ENCODE results near the gene ERICH6B. TPM values are rescaled to one million over a fixed set of nuclear protein-coding genes. Genes with fewer than 3 reads are reported as not detected.

Gene ERICH6B
- total and polyA plus RNA-seq, 5 donors, result not detected

GRCh38 chr13:45598597-45598996 is 16.9 kb downstream of the ERICH6B start:
- Histone ChIP-seq H3K27me3 (ENCODE audit: control insufficient read depth, insufficient read depth) (no peaks in the 10 kb centered on the region), H3K4me3 (ENCODE audit: low read length) (no peak overlapping the region), H3K4me1 (ENCODE audit: control insufficient read depth, insufficient read depth, low read length) (no peaks in the 10 kb centered on the region), H3K9me3 (ENCODE audit: control insufficient read depth, low read length) (no peaks in the 10 kb centered on the region), H3K27ac (ENCODE audit: low read length) (no peak overlapping the region)
- ATAC-seq (no peak), DNase-seq (no peak)
- WGBS, result 87% methylated on average over 4 of the region's 4 CpGs
- intact Hi-C loops (cut with DNase I), result no loop called here

- no peaks in the 10 kb centered on the region for H3K4me1 ChIP-seq (ENCODE audit: control insufficient read depth, insufficient read depth, low read length)
- intact Hi-C loops (cut with DNase I), result no loop called here
- no peak for DNase-seq
- no peak for ATAC-seq
- no peaks in the 10 kb centered on the region for H3K27me3 ChIP-seq (ENCODE audit: control insufficient read depth, insufficient read depth)
- H3K4me3 ChIP-seq (ENCODE audit: low read length), result no peak overlapping the region
- WGBS, result 75% methylated on average over 2 of the region's 2 CpGs
- no peak overlapping the region for H3K27ac ChIP-seq (ENCODE audit: low read length)
- no peaks in the 10 kb centered on the region for H3K9me3 ChIP-seq (ENCODE audit: control insufficient read depth, low read length)
Measured at GRCh38 chr13:45596800-45597475, 18.6 kb downstream of the ERICH6B start.

- H3K4me3 ChIP-seq (ENCODE audit: low read length), result no peak overlapping the region
- intact Hi-C loops (cut with DNase I), result no loop called here
- no peaks in the 10 kb centered on the region for H3K27me3 ChIP-seq (ENCODE audit: control insufficient read depth, insufficient read depth)
- H3K9me3 ChIP-seq (ENCODE audit: control insufficient read depth, low read length), result no peaks in the 10 kb centered on the region
- no peak for DNase-seq
- no peak for ATAC-seq
- no peak overlapping the region for H3K27ac ChIP-seq (ENCODE audit: low read length)
- 45% methylated on average over 2 of the region's 2 CpGs for WGBS
- H3K4me1 ChIP-seq (ENCODE audit: control insufficient read depth, insufficient read depth, low read length), result no peaks in the 10 kb centered on the region
Measured at GRCh38 chr13:45595965-45596364, 19.6 kb downstream of the ERICH6B start.

GRCh38 chr13:45594764-45595163 is 20.8 kb downstream of the ERICH6B start:
- WGBS, result 50% methylated on average over 3 of the region's 3 CpGs
- no peaks in the 10 kb centered on the region for H3K9me3 ChIP-seq (ENCODE audit: control insufficient read depth, low read length)
- DNase-seq (no peak), ATAC-seq (no peak)
- no peak overlapping the region for H3K4me3 ChIP-seq (ENCODE audit: low read length)
- no peaks in the 10 kb centered on the region for H3K4me1 ChIP-seq (ENCODE audit: control insufficient read depth, insufficient read depth, low read length)
- intact Hi-C loops (cut with DNase I), result no loop called here
- H3K27me3 ChIP-seq (ENCODE audit: control insufficient read depth, insufficient read depth), result no peaks in the 10 kb centered on the region
- H3K27ac ChIP-seq (ENCODE audit: low read length), result no peak overlapping the region

DNA sequence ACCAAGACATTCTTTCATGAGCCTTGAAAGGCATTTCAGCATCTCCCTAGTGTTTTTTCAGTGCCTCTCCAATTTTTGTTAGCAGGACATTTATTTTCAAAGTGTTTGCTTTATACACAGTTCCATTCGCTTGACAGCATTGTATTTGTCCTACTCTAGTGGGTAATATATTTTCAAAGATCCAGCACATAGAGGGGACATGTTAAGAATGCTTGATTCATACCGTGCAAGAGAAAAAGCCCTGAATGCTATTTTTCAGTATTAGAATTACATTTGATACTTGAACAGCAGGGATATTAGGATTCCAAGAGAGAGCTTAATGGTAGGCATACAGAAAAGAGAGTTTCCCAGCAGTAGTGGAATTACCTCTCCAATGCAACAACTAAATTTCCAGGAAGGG is 21.3 kb downstream of the ERICH6B start:
- intact Hi-C loops (cut with DNase I), result no loop called here

DNA sequence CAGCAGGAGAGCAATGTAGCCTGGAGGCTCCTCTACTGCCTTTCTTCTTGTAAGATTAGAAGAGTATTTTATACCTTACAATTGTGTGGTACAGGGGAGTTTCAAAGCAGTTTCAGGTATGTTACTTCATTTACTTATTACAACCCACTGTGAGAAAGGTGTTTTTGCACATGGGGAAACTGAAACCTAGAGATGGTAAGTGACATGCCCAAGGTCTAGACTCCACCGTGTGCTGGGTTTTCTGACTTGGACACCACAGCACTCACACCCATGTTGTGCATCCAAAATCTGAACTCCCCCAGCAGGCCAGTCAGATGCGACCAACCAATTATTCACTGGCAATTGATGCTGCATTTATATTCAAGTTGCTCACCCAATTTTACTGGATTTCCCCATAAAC is 22.8 kb downstream of the ERICH6B start:
- H3K4me3 ChIP-seq (ENCODE audit: low read length), result no peak overlapping the region
- 88% methylated on average over 2 of the region's 2 CpGs for whole genome bisulfite sequencing

More for the DNA sequence above, 21.3 kb downstream of the ERICH6B start:
- no peak for ATAC-seq
- Histone ChIP-seq H3K9me3 (ENCODE audit: control insufficient read depth, low read length) (no peaks in the 10 kb centered on the region), H3K4me3 (ENCODE audit: low read length) (no peak overlapping the region), H3K27me3 (ENCODE audit: control insufficient read depth, insufficient read depth) (no peaks in the 10 kb centered on the region), H3K4me1 (ENCODE audit: control insufficient read depth, insufficient read depth, low read length) (no peaks in the 10 kb centered on the region), H3K27ac (ENCODE audit: low read length) (no peak overlapping the region)
- DNase-seq, result no peak
- 78% methylated on average over 2 of the region's 2 CpGs for WGBS

GRCh38 chr13:45590066-45590465 is 25.5 kb downstream of the ERICH6B start:
- ATAC-seq (no peak), DNase-seq (no peak)
- Histone ChIP-seq H3K9me3 (ENCODE audit: control insufficient read depth, low read length) (no peaks in the 10 kb centered on the region), H3K4me1 (ENCODE audit: control insufficient read depth, insufficient read depth, low read length) (no peaks in the 10 kb centered on the region), H3K27me3 (ENCODE audit: control insufficient read depth, insufficient read depth) (no peaks in the 10 kb centered on the region), H3K27ac (ENCODE audit: low read length) (no peak overlapping the region), H3K4me3 (ENCODE audit: low read length) (no peak overlapping the region)
- intact Hi-C loops (cut with DNase I), result no loop called here
- 82% methylated on average over 4 of the region's 4 CpGs for WGBS

More for the DNA sequence above, 22.8 kb downstream of the ERICH6B start:
- H3K27me3 ChIP-seq (ENCODE audit: control insufficient read depth, insufficient read depth), result no peaks in the 10 kb centered on the region
- intact Hi-C loops (cut with DNase I), result no loop called here
- H3K27ac ChIP-seq (ENCODE audit: low read length), result no peak overlapping the region
- no peak for ATAC-seq
- no peaks in the 10 kb centered on the region for H3K9me3 ChIP-seq (ENCODE audit: control insufficient read depth, low read length)
- no peaks in the 10 kb centered on the region for H3K4me1 ChIP-seq (ENCODE audit: control insufficient read depth, insufficient read depth, low read length)
- DNase-seq, result no peak

DNA sequence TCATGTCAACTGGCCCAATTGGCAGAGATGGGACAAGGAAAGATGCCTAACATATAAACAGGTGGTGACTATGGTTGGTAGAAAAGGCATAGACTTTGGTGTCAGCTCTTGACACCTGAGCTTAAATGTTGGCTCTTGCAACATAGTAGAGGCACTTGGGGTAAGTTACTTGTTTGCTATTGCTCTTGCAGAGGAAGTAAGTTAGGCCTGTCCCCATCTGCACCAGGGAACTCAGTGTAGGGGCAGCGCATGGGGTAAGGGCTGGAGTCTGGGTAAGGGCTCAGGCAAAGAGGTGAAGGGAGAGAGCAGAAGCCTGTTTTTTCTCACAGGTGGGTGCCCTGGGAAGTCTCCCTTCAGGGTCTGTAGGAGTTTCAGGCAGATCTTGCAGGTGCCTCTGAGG is 27.6 kb downstream of the ERICH6B start:
- no peaks in the 10 kb centered on the region for H3K4me1 ChIP-seq (ENCODE audit: control insufficient read depth, insufficient read depth, low read length)

DNA sequence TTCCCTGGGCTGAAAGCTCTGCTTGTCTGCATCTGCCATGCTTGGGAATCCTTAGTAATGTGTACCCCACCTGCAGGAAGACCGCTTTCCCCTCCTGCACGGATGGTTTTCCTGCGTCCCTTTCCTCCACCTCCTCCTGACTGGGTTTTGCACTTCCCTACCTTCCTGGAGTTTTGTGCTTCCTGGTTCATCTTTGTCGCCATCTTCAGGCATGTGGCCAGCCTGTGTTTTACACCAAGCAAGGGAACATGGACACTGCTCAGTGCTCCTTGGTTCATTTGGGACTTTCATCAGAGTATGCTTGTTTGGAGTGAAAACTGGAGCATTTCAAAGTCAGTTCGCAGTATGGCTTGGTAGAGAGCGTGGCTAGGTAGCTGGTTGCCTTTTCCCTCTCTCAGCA is 30.7 kb downstream of the ERICH6B start:
- Histone ChIP-seq H3K27ac (ENCODE audit: low read length) (no peak overlapping the region), H3K9me3 (ENCODE audit: control insufficient read depth, low read length) (no peaks in the 10 kb centered on the region), H3K4me1 (ENCODE audit: control insufficient read depth, insufficient read depth, low read length) (no peaks in the 10 kb centered on the region), H3K27me3 (ENCODE audit: control insufficient read depth, insufficient read depth) (no peaks in the 10 kb centered on the region), H3K4me3 (ENCODE audit: low read length) (no peak overlapping the region)
- WGBS, result 77% methylated on average over 6 of the region's 6 CpGs
- DNase-seq (no peak), ATAC-seq (no peak)
- intact Hi-C loops (cut with DNase I), result no loop called here

More for the DNA sequence above, 27.6 kb downstream of the ERICH6B start:
- ATAC-seq (no peak), DNase-seq (no peak)
- 98% methylated on average over 1 of the region's 1 CpG for WGBS
- Histone ChIP-seq H3K9me3 (ENCODE audit: control insufficient read depth, low read length) (no peaks in the 10 kb centered on the region), H3K4me3 (ENCODE audit: low read length) (no peak overlapping the region), H3K27me3 (ENCODE audit: control insufficient read depth, insufficient read depth) (no peaks in the 10 kb centered on the region), H3K27ac (ENCODE audit: low read length) (no peak overlapping the region)
- intact Hi-C loops (cut with DNase I), result no loop called here

DNA sequence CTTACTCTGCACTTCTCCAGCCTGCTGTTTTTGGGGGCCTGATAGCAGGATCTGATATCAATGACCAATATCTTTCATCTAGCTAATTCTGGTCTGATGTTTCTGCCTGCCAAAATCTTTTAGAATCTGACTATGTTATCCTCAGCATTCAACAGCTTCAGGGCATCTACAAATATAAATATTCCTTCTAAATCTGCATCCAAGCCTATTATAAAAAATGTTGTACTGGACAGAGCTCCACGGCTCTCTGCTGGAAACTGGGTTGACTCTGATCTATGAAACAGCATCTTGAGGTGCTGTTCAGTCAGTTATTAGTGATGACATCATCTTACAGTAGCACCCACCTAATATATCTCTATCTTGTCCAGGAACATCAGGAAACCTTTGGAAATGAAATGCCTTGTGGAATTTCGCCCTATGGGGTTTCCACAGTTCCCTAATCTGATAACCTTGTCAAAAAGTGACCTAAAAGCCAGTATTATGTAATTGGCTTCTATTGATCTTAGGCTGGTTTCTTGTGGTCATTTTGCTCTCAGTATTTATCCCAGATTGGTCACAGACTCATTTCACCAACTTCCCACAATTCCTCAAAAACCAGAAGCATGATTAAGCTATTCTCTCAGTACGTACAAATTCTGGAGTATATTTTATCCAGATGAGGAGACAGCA is 33.0 kb downstream of the ERICH6B start:
- ATAC-seq, result no peak
- Histone ChIP-seq H3K4me3 (ENCODE audit: low read length) (no peak overlapping the region), H3K27ac (ENCODE audit: low read length) (no peak overlapping the region), H3K27me3 (ENCODE audit: control insufficient read depth, insufficient read depth) (no peaks in the 10 kb centered on the region), H3K4me1 (ENCODE audit: control insufficient read depth, insufficient read depth, low read length) (no peaks in the 10 kb centered on the region), H3K9me3 (ENCODE audit: control insufficient read depth, low read length) (no peaks in the 10 kb centered on the region)
- 54% methylated on average over 3 of the region's 3 CpGs for WGBS
- intact Hi-C loops (cut with DNase I), result no loop called here
- DNase-seq, result no peak

GRCh38 chr13:45576466-45576865 is 39.1 kb downstream of the ERICH6B start:
- Histone ChIP-seq H3K4me3 (ENCODE audit: low read length) (no peak overlapping the region), H3K4me1 (ENCODE audit: control insufficient read depth, insufficient read depth, low read length) (no peaks in the 10 kb centered on the region), H3K27ac (ENCODE audit: low read length) (no peak overlapping the region), H3K9me3 (ENCODE audit: control insufficient read depth, low read length) (no peaks in the 10 kb centered on the region), H3K27me3 (ENCODE audit: control insufficient read depth, insufficient read depth) (no peaks in the 10 kb centered on the region)
- intact Hi-C loops (cut with DNase I), result no loop called here
- WGBS, result 84% methylated on average over 4 of the region's 4 CpGs
- ATAC-seq, result no peak
- DNase-seq, result no peak

Measured in right cardiac atrium (tissue), 5 donors.